Breast epithelium (tissue), 4 donors: Measurements from ENCODE around the gene PDLIM1. TPM values are rescaled to one million over a fixed set of nuclear protein-coding genes. Genes with fewer than 3 reads are reported as not detected.

Experiments used
- DNase-seq, 2 donors: peaks; one replicate each; pipeline ENCODE4 v3.0.0-alpha.2; 2019; ENCODE audit warnings: low spot score in 2 of 2
- H3K27ac ChIP-seq, 2 donors: fragments of 200-600 bp; sonication (generic) in 1 of 2; one replicate each; pipeline ENCODE4 v1.5.1; 2016 to 2019; ENCODE audit warnings: mild to moderate bottlenecking in 1 of 2
- H3K27me3 ChIP-seq, 2 donors: fragments of 200-600 bp; sonication (generic) in 1 of 2; one replicate each; pipeline versions ENCODE4 v1.5.1 to v1.6.0; 2017 to 2019; ENCODE audit warnings: control low read depth in 1 of 2, mild to moderate bottlenecking in 1 of 2
- H3K36me3 ChIP-seq: fragments of 200-600 bp; one replicate; pipeline ENCODE4 v1.5.1; 2019
- H3K4me1 ChIP-seq, 2 donors: fragments of 200-600 bp; sonication (generic); one replicate each; pipeline ENCODE4 v1.5.1; 2016 to 2019; ENCODE audit warnings: control low read depth in 1 of 2
- H3K4me3 ChIP-seq, 3 donors: fragments of 200-600 bp; sonication (generic); 1 replicate in 2 of 3; 2 replicates in 1 of 3; pipeline ENCODE4 v1.5.1; 2016 to 2019; ENCODE audit warnings: mild to moderate bottlenecking in 3 of 3, moderate library complexity in 2 of 3
- H3K9me3 ChIP-seq, 2 donors: fragments of 200-600 bp; sonication (generic) in 1 of 2; one replicate each; pipeline ENCODE4 v1.5.1; 2016 to 2019; ENCODE audit warnings: control low read depth in 1 of 2
- CTCF ChIP-seq, 3 donors: fragments of 450-650 bp; IDR thresholded peaks; one replicate each; pipeline ENCODE4 v1.5.1; 2016 to 2017; ENCODE audit warnings: antibody characterized with exemption in 3 of 3, mild to moderate bottlenecking in 3 of 3, moderate library complexity in 3 of 3
- POLR2A ChIP-seq: fragments of 450-650 bp; IDR thresholded peaks from one replicate; pipeline ENCODE4 v1.6.1; 2016; ENCODE audit warnings: antibody characterized with exemption, mild to moderate bottlenecking, moderate library complexity
- POLR2AphosphoS5 ChIP-seq, 3 donors: sonication (generic); formaldehyde crosslinking; IDR thresholded peaks; one replicate each; pipeline ENCODE4 v1.6.1; 2017; ENCODE audit warnings: antibody characterized with exemption in 3 of 3
- intact Hi-C: fragments of 100-400 bp; cut with DNase I; formaldehyde crosslinking; loops from one replicate; pipeline ENCODE4 v1.15.1; 2023; ENCODE audit warnings: low total_unique reads
- total RNA-seq, 3 donors: library from RNA; depleted of rRNA; stranded (reverse); fragments of >200 nt; gene quantifications; one replicate each; pipeline ENCODE4 v1.1.0, GENCODE V29; 2016

The PDLIM1 gene
- total RNA-seq, 3 donors from 2014 or later: 80.8 to 143 (median 87.7) TPM

DNA sequence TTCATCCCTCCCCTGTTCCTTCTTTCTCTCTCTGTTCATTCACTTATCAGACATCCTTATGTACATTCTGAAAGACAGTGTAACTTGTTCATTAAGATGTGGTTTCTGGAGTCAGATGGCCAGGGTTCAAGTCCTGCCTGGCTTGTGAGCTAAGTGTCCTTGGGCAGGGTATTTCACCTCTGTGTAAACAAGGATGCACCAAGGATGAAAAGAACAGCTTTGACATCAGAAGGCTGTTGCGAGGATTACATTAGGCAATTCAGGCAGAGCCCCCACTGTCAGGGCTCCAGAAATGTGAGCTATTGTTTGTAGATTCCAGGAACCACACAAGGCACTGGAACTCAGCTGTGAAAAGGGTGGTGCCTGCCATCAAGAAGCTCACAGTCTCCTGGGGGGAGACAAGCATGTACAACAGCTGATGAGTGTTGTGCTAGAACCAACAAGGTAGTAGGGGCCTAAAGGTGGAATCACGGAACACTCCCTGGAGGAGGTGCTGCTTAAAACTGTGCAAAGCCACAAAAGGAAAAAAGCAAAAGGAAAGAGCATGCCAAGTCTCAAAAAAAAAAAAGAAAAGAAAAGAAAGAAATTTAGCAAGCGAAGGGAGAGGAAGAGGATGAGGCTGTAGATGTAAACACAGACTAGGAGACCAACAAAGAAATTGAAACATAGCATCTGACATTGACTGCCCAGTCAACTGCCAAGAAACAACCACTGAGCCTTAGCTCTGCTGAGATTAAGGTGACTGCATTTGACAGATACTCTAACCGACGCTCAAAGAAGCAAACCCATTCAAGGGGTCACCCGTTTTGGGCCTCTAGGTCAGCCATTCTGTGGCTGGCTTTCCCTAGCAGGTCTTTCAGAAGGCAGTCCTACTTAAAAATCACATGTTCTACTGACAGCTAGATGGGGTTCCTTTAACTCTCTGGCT lies 12.5 kb downstream of the PDLIM1 start:
- peak in 1 of 3 donors; percentile 17 for TF ChIP-seq POLR2AphosphoS5 (IDR thresholded peaks at IDR 0.05)
- no peak for TF ChIP-seq CTCF (IDR thresholded peaks at IDR 0.05)
- no peak for DNase-seq
- H3K27ac ChIP-seq: peak overlapping the region; percentile 81 to 88

DNA sequence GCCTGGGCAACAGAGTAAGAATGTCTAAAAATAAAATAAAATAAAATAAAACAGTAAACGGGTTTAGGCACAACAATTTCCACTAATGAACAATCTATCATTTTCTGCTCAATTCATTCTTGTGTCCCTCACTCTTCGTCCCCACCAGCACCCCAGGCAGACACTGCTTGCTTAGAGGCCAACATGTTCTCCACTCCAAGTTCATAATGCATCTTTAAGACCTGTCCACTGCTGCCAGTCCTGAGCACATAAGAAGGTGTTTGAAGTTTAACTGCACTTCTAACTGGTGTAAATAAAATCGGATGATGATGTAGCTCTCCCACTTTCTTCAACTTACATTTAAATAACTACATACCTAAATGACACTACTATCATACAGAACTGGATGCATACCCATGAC lies 13.2 kb downstream of the PDLIM1 start:
- H3K36me3 ChIP-seq: no peaks in the 10 kb centered on the region
- no peak overlapping the region for H3K4me3 ChIP-seq
- H3K27ac ChIP-seq: peak overlapping the region; percentile 77 to 88
- no peak for DNase-seq
- H3K9me3 ChIP-seq: no peaks in the 10 kb centered on the region
- peaks cover 7% of the 10 kb centered on the region in 2 donors for H3K4me1 ChIP-seq
- TF ChIP-seq POLR2A (no peak), POLR2AphosphoS5 (IDR thresholded peaks at IDR 0.05) (no peak), CTCF (IDR thresholded peaks at IDR 0.05) (no peak)
- H3K27me3 ChIP-seq: no peaks in the 10 kb centered on the region
- intact Hi-C loops: no loop called here

More for the DNA sequence above, 12.5 kb downstream of the PDLIM1 start:
- Histone ChIP-seq H3K4me1 (peaks cover 3 to 7% of the 10 kb centered on the region in 2 donors), H3K27me3 (no peaks in the 10 kb centered on the region), H3K4me3 (no peak overlapping the region), H3K36me3 (no peaks in the 10 kb centered on the region), H3K9me3 (no peaks in the 10 kb centered on the region)
- intact Hi-C loops: no loop called here

- TF ChIP-seq CTCF (IDR thresholded peaks at IDR 0.05) (no peak), POLR2A (no peak), POLR2AphosphoS5 (IDR thresholded peaks at IDR 0.05) (no peak)
- peak overlapping the region; percentile 77 to 88 for H3K27ac ChIP-seq
Observed at GRCh38 chr10:95277201-95277570, 13.6 kb downstream of the PDLIM1 start.

DNA sequence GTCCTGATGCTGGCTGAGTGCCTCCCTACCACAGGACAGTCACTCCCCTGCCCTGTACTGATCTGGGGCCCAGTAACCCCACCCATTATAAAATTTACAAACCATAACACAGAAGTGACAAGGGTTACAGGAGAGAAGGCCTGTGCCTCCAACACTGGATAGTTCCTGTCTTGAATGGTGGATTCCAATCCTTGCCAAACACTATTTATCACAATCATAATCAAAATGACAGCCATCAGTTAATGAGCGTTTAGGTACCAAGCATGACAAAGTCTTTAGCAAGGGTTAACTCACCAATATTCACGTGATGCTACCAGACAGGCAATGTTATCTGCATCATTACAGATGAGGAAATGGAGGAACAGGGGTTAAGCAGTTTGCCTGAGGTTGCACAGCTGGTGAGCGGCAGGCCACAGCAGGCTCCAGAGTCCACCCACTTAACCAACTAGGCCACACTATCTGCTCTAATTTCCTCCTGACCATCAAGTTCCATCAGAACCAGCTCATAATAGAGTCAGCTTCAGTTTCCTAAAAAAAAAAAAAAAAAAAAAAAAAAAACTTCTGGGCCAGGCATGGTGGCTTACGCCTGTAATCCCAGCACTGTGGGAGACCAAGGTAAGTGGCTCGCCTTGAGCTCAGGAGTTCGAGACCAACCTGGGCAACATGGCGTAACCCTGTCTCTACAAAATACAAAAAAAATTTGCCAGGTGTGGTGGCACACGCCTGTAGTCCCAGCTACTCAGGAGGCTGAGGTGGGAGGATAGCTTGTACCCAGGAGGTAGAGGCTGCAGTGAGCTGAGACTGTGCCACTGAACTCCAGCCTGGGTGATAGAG lies 14.2 kb downstream of the PDLIM1 start:
- TF ChIP-seq POLR2AphosphoS5 (IDR thresholded peaks at IDR 0.05) (no peak), POLR2A (no peak), CTCF (IDR thresholded peaks at IDR 0.05) (no peak)
- H3K9me3 ChIP-seq: no peaks in the 10 kb centered on the region
- no peak overlapping the region for H3K4me3 ChIP-seq
- peaks cover 7% of the 10 kb centered on the region in 2 donors for H3K4me1 ChIP-seq
- no peak for DNase-seq
- H3K27ac ChIP-seq: peak overlapping the region; percentile 88 to 97
- H3K27me3 ChIP-seq: no peaks in the 10 kb centered on the region
- intact Hi-C loops: no loop called here
- no peaks in the 10 kb centered on the region for H3K36me3 ChIP-seq

More at GRCh38 chr10:95277201-95277570, 13.6 kb downstream of the PDLIM1 start:
- DNase-seq: no peak
- H3K4me3 ChIP-seq: no peak overlapping the region
- intact Hi-C loops: no loop called here
- no peaks in the 10 kb centered on the region for H3K9me3 ChIP-seq
- peaks cover 7% of the 10 kb centered on the region in 2 donors for H3K4me1 ChIP-seq
- H3K36me3 ChIP-seq: no peaks in the 10 kb centered on the region
- H3K27me3 ChIP-seq: no peaks in the 10 kb centered on the region
